Left forelimb (tissue), 1 donor: ENCODE data around the gene FAM163A.

ENCODE experiments used
- DNase-seq: peaks from one replicate; pipeline ENCODE4 v3.0.0-alpha.2; 2018; ENCODE audit warnings: low spot score

The FAM163A gene

DNA sequence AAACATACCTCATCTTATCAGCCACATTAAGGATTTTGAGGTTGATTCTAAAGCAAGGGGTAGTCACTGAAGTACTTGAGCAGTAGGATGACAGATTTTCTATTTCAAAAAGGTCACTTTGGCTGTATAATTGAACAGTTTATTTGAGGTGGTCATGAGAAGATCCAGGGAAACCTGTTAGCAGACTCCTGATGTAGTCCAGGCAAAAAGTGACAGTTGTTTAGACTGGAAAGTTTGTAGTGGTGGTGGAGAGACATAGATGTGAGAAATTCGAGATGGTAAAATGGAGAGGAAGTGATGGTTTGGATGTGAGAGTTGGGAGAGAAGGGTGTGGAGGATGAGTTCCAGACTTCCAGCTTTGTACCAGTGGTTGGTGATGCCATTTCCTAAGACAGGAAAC lies 7.5 kb downstream of the FAM163A start:
- no peak for DNase-seq

- DNase-seq, result no peak
Observed at GRCh38 chr1:179753061-179753460, 10.0 kb downstream of the FAM163A start.

- DNase-seq, result no peak
Observed at GRCh38 chr1:179754041-179754624, 11.0 kb downstream of the FAM163A start.

GRCh38 chr1:179757933-179758332 lies 14.8 kb downstream of the FAM163A start:
- no peak for DNase-seq

DNA sequence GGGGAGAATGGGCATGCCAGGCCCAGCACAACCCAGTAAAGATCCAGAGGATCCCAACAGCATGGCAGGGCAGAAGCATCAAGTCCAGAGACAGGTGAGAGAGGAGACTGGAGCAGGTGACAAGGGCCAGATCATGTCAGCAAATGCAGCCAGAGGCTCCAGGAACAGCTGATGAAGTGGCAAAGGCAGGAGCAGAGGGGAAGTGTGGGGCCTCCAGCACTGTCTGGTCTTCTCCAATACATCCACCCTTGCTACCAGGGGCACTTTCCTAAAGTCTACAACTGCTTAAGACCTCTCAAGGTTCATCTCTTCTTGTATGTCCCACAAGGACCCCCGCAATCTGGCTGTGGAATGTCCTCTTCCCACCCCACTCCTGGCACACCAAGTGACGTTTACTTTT lies 17.4 kb downstream of the FAM163A start:
- DNase-seq, result no peak

DNA sequence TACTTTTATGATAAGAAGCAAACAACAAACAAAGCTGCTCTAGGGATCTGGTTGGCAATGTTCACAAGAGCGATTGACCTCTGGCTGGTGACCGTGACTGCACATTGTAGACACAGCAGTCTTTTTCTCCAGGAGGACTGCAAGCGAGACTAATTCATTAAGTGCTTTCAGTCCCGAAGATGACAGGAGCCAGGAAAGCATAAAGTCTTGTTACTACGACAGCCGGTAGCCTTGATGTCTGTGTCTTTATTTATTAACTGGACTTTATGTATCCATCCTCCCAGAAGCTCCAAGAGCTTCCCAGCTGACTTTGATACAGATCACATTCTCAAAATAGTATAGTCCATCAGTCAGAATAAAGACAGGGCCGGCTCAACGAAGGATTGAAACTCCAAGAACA lies 18.2 kb downstream of the FAM163A start:
- no peak for DNase-seq

DNA sequence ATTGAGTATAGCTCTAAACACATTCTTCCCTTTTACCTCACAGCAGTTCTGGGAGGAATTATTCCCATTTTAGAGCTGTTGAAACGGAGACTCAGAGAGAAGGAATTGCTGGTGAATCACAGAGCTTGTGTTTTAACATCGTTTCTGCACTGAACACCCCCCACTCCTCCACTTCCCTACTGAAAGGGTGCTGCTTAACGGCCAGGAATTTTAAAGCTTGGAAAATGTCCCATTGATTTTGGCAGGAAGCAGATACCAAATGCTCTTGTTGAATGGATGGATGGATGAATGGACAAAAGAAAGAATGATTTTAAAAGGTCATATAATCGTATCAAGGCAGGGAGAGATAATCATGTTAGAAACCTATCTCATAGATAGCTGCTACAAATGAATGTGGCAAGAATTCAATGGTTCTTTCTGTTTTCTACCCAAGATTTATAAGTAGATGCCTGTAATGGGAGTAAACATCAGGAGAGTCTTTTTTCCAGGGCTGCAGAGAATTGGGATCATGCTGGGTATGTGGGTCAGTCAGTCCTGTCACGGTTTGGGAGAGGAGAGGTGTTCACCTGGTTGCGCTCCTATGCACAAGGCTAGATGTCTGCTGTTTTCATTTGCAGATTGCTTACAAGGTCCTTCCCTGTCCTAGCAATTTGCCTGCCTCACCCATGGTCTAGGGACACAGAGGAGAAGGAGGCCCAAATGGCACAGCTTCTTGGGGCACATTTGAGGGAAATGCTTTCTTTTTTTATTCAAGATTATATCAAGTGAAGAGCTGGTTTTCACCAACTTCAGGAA lies 19.0 kb downstream of the FAM163A start:
- no peak for DNase-seq

- no peak for DNase-seq
Observed at GRCh38 chr1:179767177-179767581, 24.1 kb downstream of the FAM163A start.

DNA sequence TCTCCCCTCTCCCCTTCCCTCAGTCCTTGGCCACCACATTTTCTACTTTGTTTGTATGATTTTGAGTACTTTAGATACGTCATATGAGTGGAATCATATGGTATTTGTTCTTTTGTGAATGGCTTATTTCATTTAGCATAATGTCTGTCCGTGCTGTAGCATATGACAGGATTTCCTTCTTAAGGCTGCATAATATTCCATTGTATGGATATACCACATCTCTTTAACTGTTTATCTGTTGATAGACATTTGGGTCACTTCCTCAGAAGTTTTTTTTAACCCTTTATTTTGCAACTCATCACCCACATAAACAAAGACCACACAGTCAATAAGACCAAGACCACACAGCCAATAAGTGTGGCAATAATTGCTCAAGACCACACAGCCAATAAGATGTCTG lies 24.9 kb downstream of the FAM163A start:
- no peak for DNase-seq

- DNase-seq, result no peak
Observed at GRCh38 chr1:179770887-179771502, 27.9 kb downstream of the FAM163A start.

GRCh38 chr1:179773264-179773663 lies 30.2 kb downstream of the FAM163A start:
- DNase-seq, result no peak

- peak; percentile 51 for DNase-seq
Observed at GRCh38 chr1:179774000-179774399, 30.9 kb downstream of the FAM163A start.

GRCh38 chr1:179774566-179774965 lies 31.5 kb downstream of the FAM163A start:
- DNase-seq, result no peak

DNA sequence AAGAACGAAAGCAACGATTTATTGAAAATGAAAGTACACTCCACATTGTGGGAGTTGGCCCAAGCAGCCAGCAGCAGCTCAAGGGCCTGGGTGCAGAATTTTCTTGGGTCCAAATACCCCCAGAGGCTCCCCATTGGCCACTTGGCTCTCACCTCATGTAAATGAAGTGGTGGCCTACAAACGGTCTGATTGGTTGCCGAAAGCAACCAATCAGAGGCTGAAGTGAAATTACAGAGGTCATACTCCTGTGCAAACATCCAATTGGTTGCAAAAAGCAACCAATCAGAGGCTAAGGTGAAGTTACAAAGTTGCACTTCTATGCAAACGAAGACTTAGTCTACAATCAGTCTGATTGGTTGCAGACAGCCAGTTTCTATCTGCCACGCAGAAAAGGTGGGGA lies 31.9 kb downstream of the FAM163A start:
- no peak for DNase-seq

DNA sequence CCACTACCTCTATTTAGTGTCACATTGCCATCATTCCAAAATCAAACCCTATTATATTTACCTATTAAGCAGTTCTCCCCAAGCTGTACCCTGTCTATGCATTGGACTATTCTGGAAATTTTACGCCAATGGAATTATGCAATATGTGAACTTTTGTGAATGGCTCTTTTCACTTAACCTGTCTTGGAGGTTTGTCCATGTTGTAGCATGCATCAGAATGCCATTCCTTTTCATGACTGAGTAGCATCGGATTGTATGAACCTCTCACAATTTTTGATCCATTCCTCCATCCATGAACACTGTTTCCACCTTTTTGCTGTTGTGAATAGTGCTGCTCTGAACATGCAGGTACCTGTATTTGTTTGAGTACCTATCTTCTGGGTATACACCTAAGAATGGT lies 33.7 kb downstream of the FAM163A start:
- DNase-seq, result no peak

- DNase-seq, result no peak
Observed at GRCh38 chr1:179777731-179778130, 34.6 kb downstream of the FAM163A start.

- no peak for DNase-seq
Observed at GRCh38 chr1:179779645-179780272, 36.7 kb downstream of the FAM163A start.

GRCh38 chr1:179781962-179782361 lies 38.9 kb downstream of the FAM163A start:
- DNase-seq, result no peak

- no peak for DNase-seq
Observed at GRCh38 chr1:179785031-179785431, 41.9 kb downstream of the FAM163A start.

- DNase-seq, result no peak
Observed at GRCh38 chr1:179785728-179786127, 42.6 kb downstream of the FAM163A start.

DNA sequence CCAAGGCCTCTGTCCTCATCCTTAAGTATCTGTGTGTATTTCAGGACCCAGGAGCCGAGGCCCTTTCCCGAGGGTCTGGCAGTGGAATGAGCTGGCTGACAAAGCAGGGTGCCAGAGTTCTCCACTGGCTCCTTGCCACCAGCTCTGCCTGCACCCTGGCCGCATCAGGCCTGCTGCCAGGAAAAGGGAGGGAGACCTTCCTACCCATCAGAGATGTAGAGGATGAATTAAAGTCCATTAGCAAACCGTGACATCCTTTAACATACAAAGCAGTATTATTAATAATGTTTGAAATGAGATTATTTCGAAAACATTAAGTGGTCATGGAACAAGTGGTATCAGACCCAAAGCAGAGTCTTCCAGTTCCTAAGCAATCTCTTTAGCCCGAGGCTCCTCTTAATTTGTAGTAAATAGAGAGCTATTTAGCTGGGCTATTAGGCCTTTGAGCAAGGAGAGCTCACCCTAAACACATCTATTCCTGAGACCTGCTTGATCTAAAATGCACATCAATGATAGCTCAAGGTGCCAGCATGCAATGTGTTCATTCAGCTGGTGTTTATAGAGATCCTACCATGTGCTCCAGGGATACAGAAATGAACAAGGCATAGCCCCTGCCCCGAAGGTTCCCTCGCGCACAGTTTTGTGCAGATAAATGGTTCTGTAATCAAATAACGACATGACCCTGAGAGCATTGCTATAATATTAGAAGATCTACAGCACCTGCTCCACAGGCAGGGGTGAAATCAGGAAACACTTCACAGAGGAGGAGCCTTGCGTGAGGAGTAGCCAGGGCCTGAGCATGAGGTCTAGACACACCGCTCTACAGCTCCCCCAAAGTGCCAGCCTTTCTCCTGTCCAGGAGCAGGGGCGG lies 44.0 kb downstream of the FAM163A start:
- no peak for DNase-seq

DNA sequence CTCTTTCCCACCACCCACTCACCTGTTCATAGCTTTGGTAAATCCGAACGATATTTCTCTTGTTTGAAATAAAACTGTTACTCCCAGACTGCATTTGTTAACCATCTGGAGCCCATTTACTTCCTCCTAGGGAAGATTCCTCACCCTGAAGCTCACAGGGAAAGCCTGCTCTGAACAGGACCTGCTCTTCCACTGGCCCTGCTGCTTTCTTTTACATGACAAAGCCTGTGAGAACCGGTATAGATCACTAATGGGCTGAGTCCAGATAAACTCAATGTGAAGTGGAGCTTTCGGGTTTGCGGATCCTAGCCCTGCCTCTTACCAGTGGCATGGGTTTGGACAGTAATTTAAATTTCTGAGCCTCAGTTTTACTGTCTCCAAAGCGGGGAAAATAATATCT lies 45.2 kb downstream of the FAM163A start:
- DNase-seq, result no peak
